Neural crest cell (in vitro differentiated cells): ENCODE results near the gene TFRC. TPM values are rescaled to one million over a fixed set of nuclear protein-coding genes. Genes with fewer than 3 reads are reported as not detected.

Source experiments
- DNase-seq: peaks from one replicate; pipeline ENCODE4 v3.0.0; 2021; ENCODE audit warnings: low read depth, mixed read lengths, low spot score
- H3K27ac Mint-ChIP-seq: one replicate; pipeline ENCODE4 v1.8.0; 2021; ENCODE audit warnings: mild to moderate bottlenecking, mixed read lengths; ENCODE audit not compliant: unreplicated experiment
- H3K27me3 Mint-ChIP-seq: 2 replicates; pipeline ENCODE4 v1.8.0; 2021; ENCODE audit warnings: low read depth, mild to moderate bottlenecking, mixed read lengths
- H3K36me3 Mint-ChIP-seq: 2 replicates; pipeline ENCODE4 v1.8.0; 2021; ENCODE audit warnings: low read depth, mild to moderate bottlenecking, mixed read lengths
- H3K4me1 Mint-ChIP-seq: 2 replicates; pipeline ENCODE4 v1.8.0; 2021; ENCODE audit warnings: mixed read lengths
- H3K4me3 Mint-ChIP-seq: one replicate; pipeline ENCODE4 v1.8.0; 2021; ENCODE audit warnings: mild to moderate bottlenecking, mixed read lengths
- H3K9me3 Mint-ChIP-seq: 2 replicates; pipeline ENCODE4 v1.8.0; 2021; ENCODE audit warnings: mixed read lengths
- total RNA-seq: library from RNA; stranded (reverse); gene quantifications from 2 replicates; pipeline ENCODE4 v1.2.1, GENCODE V29; 2021
- TF ChIP-seq, protein P1 (sequence below): fragments of 200-600 bp; sonication (generic); conservative IDR thresholded peaks from 2 replicates; pipeline ENCODE4 v1.5.0; 2021; ENCODE audit warnings: antibody characterized with exemption, mild to moderate bottlenecking

The TFRC gene
- total RNA-seq, 1 donor from 2014 or later, result 84.4 TPM

GRCh38 chr3:196122021-196122687, 40.3 kb upstream of the TFRC start:
- Mint-ChIP-seq H3K27ac (no peak overlapping the region), H3K27me3 (no peaks in the 10 kb centered on the region), H3K36me3 (no peaks in the 10 kb centered on the region), H3K4me1 (peaks cover 9% of the 10 kb centered on the region), H3K9me3 (peaks cover 8% of the 10 kb centered on the region), H3K4me3 (no peak overlapping the region)
- TF ChIP-seq, protein P1, sequence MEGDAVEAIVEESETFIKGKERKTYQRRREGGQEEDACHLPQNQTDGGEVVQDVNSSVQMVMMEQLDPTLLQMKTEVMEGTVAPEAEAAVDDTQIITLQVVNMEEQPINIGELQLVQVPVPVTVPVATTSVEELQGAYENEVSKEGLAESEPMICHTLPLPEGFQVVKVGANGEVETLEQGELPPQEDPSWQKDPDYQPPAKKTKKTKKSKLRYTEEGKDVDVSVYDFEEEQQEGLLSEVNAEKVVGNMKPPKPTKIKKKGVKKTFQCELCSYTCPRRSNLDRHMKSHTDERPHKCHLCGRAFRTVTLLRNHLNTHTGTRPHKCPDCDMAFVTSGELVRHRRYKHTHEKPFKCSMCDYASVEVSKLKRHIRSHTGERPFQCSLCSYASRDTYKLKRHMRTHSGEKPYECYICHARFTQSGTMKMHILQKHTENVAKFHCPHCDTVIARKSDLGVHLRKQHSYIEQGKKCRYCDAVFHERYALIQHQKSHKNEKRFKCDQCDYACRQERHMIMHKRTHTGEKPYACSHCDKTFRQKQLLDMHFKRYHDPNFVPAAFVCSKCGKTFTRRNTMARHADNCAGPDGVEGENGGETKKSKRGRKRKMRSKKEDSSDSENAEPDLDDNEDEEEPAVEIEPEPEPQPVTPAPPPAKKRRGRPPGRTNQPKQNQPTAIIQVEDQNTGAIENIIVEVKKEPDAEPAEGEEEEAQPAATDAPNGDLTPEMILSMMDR, result no peak
- no peak for DNase-seq

- H3K27me3 Mint-ChIP-seq, result no peaks in the 10 kb centered on the region
- peaks cover 8% of the 10 kb centered on the region for H3K9me3 Mint-ChIP-seq
- H3K36me3 Mint-ChIP-seq, result no peaks in the 10 kb centered on the region
- no peak for DNase-seq
- TF ChIP-seq, protein P1, result no peak
- H3K4me3 Mint-ChIP-seq, result no peak overlapping the region
- H3K27ac Mint-ChIP-seq, result no peak overlapping the region
- peaks cover 5% of the 10 kb centered on the region for H3K4me1 Mint-ChIP-seq
These were observed 39.2 kb upstream of the TFRC start for GRCh38 chr3:196121066-196121465.

DNA sequence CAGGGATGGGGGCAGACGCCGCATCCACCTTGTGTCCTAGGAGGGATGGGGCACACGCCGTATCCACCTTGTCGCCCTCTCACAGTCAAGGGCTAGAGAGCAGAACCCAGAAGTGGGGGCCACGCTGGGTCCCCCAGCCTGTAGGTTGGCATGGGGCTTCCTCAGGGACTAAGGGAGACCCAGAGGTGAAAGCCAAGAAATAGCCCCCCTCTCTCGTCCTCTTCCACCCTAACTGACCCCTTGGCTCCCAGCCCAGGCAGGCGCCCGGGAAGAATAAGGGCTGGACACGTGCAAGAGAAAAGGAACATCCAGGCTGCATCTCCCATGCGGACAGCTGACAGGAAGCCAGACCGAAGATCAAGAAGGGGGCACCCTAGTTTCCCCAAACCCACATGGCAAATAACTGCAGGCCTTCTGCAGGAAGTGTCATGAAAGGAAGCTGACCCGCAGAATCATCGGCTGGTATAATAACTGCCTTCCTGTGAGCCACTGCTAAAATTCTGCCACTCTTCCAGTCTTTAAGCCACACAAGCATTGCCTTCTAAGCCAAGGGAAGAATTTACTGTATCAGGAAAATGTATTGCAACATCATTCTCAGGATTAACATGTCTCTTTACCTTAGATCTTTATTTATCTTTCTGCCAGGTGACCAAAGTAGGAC, 38.5 kb upstream of the TFRC start:
- Mint-ChIP-seq H3K4me1 (peaks cover 5% of the 10 kb centered on the region), H3K9me3 (peaks cover 8% of the 10 kb centered on the region), H3K4me3 (no peak overlapping the region), H3K27ac (no peak overlapping the region), H3K36me3 (no peaks in the 10 kb centered on the region), H3K27me3 (no peaks in the 10 kb centered on the region)
- TF ChIP-seq, protein P1, result no peak
- DNase-seq, result no peak

DNA sequence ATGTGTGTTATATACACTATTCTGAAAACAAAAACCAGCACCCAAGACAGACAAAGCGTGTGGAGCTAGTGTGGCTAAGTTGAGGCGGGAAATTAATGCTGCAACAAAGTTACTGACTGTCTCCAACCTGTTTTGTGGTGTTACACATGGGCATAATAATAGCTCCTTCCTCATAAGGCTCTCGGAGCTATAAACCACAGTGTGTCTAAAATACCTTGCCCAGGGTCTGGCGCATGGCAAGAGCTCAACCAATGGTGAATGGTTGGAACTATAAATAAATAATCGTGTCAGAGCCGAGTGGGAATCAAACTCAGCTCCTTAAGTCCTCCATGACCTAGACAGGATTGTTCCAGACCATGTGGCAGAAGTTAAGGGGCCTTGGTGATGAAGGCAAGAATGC, 35.9 kb upstream of the TFRC start:
- H3K9me3 Mint-ChIP-seq, result no peaks in the 10 kb centered on the region
- H3K4me1 Mint-ChIP-seq, result no peaks in the 10 kb centered on the region
- H3K27me3 Mint-ChIP-seq, result no peaks in the 10 kb centered on the region
- DNase-seq, result no peak
- H3K4me3 Mint-ChIP-seq, result no peak overlapping the region
- H3K27ac Mint-ChIP-seq, result no peak overlapping the region
- TF ChIP-seq, protein P1, result no peak
- H3K36me3 Mint-ChIP-seq, result no peaks in the 10 kb centered on the region

DNA sequence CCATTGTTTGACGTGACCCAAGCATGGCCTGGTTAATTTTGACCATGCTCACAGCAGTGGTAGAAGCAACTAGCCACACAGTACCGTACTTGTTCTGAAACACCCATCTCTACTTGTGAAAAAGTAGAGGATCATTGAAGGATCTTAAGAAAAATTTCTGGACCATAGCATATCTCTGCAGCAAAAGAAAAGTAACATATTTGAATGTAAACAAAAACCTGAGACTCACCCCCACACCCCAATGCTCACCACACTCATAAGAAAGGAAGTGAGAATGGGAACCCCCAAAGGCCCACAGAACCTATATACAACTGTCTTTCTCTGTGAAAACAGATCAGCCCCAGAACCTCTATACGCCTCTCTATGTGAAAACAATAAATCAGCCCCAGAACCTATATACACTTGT, 33.8 kb upstream of the TFRC start:
- Mint-ChIP-seq H3K27me3 (no peaks in the 10 kb centered on the region), H3K27ac (no peak overlapping the region), H3K36me3 (no peaks in the 10 kb centered on the region), H3K4me3 (no peak overlapping the region), H3K9me3 (no peaks in the 10 kb centered on the region), H3K4me1 (no peaks in the 10 kb centered on the region)
- no peak for DNase-seq
- TF ChIP-seq, protein P1, result no peak
